Thyroid gland (tissue), 4 donors: ENCODE data around the gene KCNJ10. TPM values are rescaled to one million over a fixed set of nuclear protein-coding genes. Genes with fewer than 3 reads are reported as not detected.
A peak's percentile ranks its signal among the peaks of the same experiment; 100 is the strongest.

Experiments used
- DNase-seq, 2 donors: peaks; one replicate each; pipeline ENCODE4 v3.0.0-alpha.2; 2019
- H3K27ac ChIP-seq, 3 donors: fragments of 200-600 bp; sonication (generic); 1 replicate in 2 of 3; 2 replicates in 1 of 3; pipeline ENCODE4 v1.5.1; 2016 to 2019; ENCODE audit warnings: mild to moderate bottlenecking in 1 of 3, moderate library complexity in 1 of 3
- H3K27me3 ChIP-seq: fragments of 200-600 bp; sonication (generic); one replicate; pipeline ENCODE4 v1.5.1; 2019
- H3K36me3 ChIP-seq, 2 donors: fragments of 200-600 bp; sonication (generic); one replicate each; pipeline ENCODE4 v1.5.1; 2016 to 2019
- H3K4me1 ChIP-seq, 2 donors: fragments of 200-600 bp; sonication (generic); one replicate each; pipeline ENCODE4 v1.5.1; 2017 to 2019
- H3K4me3 ChIP-seq, 3 donors: fragments of 200-600 bp; sonication (generic); replicated peaks in 1 of 3; 1 replicate in 2 of 3; 2 replicates in 1 of 3; pipeline ENCODE4 v1.5.1; 2016; ENCODE audit warnings: mild to moderate bottlenecking in 1 of 3
- H3K9me3 ChIP-seq: fragments of 200-600 bp; sonication (generic); one replicate; pipeline ENCODE4 v1.5.1; 2017
- POLR2A ChIP-seq, 2 donors: fragments of 450-650 bp; IDR thresholded peaks; one replicate each; pipeline ENCODE4 v1.6.1; 2017; ENCODE audit warnings: antibody characterized with exemption in 2 of 2, mild to moderate bottlenecking in 2 of 2, moderate library complexity in 1 of 2
- WGBS, 2 donors: methylation state at CpG; one replicate each; pipeline ENCODE4 v1.1.5; 2017; 5-methylcytosine and 5-hydroxymethylcytosine counted together
- intact Hi-C: fragments of 100-400 bp; cut with DNase I; formaldehyde crosslinking; loops from one replicate; pipeline ENCODE4 v1.15.1; 2023
- total RNA-seq, 4 donors: library from RNA; depleted of rRNA; stranded (reverse); fragments of >200 nt; gene quantifications; one replicate each; pipeline ENCODE4 v1.2.3, GENCODE V29; 2016
- TF ChIP-seq, protein P1 (sequence below), 6 experiments: fragments of 200-600 bp in 3 of 6; fragments of 450-650 bp in 3 of 6; sonication (generic) in 3 of 6; IDR thresholded peaks; one replicate each; pipeline ENCODE4 v1.5.1; 2016 to 2019; ENCODE audit warnings: antibody characterized with exemption in 6 of 6, mild to moderate bottlenecking in 2 of 6, inconsistent platforms in 1 of 6, moderate library complexity in 1 of 6

KCNJ10 gene
- total RNA-seq, 4 donors from 2014 or later, result 0.13 to 0.45 (median 0.33) TPM; not detected in 1

DNA sequence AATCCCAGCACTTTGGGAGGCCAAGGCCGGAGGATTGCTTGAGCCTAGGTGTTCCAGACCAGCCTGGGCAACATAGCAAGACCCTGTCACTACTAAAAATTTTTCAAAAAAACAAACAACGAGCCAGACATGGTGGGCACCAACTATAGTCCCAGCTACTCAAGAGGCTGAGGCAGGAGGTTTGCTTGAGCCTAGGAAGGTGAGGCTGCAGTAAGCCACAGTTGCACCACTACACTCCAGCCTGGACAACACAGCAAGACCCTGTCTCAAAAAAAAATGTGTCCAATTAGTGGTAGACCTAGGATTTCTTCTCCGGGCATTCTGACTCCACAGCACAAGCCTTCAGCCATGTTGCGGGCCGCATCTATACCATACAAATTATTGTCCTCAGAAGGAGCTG lies 35.2 kb upstream of the KCNJ10 start:
- Histone ChIP-seq H3K9me3 (no peaks in the 10 kb centered on the region), H3K4me3 (no peak overlapping the region), H3K27ac (no peak overlapping the region), H3K27me3 (no peaks in the 10 kb centered on the region), H3K4me1 (peaks cover 15 to 33% of the 10 kb centered on the region in 2 donors), H3K36me3 (no peaks in the 10 kb centered on the region)
- no peak for DNase-seq
- intact Hi-C loops, result loop anchor here (10.0 kb wide), 1 partner anchor 150 kb away; no protein-coding TSS in a partner anchor
- no peak for TF ChIP-seq POLR2A (IDR thresholded peaks at IDR 0.05)
- TF ChIP-seq, protein P1, sequence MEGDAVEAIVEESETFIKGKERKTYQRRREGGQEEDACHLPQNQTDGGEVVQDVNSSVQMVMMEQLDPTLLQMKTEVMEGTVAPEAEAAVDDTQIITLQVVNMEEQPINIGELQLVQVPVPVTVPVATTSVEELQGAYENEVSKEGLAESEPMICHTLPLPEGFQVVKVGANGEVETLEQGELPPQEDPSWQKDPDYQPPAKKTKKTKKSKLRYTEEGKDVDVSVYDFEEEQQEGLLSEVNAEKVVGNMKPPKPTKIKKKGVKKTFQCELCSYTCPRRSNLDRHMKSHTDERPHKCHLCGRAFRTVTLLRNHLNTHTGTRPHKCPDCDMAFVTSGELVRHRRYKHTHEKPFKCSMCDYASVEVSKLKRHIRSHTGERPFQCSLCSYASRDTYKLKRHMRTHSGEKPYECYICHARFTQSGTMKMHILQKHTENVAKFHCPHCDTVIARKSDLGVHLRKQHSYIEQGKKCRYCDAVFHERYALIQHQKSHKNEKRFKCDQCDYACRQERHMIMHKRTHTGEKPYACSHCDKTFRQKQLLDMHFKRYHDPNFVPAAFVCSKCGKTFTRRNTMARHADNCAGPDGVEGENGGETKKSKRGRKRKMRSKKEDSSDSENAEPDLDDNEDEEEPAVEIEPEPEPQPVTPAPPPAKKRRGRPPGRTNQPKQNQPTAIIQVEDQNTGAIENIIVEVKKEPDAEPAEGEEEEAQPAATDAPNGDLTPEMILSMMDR (IDR thresholded peaks at IDR 0.05), result no peak
- WGBS, 2 donors, result 91 to 98% methylated on average over 5 of the region's 5 CpGs

- H3K27ac ChIP-seq, result no peak overlapping the region
- intact Hi-C loops, result loop anchor here (5.0 to 10.0 kb wide), 2 partner anchors 88 to 150 kb away; partner anchors contain the start of gene CASQ1
Measured at GRCh38 chr1:160104486-160104885, 34.5 kb upstream of the KCNJ10 start.

DNA sequence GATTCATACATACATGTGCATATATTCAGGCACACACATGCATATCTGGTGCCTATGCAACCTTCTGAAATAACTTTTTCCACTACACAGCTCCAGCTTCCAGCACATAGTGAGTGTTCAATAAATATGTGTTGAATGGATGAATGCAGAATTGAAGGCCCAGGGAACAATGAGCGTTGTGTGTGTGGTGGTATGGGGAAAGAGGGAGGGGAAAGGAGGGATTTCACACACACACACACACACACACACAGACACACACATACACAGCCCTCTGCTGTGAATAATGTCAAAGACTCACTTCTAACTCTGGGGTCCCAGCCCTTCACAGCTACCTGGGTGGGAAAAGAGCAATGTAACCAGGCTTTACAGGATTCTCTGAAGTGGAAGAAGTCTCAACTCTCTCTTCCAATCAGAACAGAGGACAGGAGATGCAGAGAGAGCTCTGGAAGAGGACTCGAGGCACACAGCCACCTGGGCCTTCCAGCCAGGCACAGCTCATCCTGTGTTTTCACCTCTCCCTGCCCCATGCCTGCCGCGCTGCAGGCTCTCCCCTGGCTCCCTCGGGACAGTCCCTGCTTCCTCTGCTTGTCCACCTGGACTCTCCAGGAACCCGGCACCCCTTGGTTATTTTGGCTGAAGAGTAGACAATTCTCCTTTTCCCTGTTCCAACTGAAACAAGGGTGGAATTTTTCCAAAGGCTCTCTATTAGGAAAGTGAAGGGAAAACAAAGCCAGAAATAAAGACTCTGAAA lies 33.9 kb upstream of the KCNJ10 start:
- peaks cover 21 to 40% of the 10 kb centered on the region in 2 donors for H3K4me1 ChIP-seq
- intact Hi-C loops, result loop anchor here (5.0 to 10.0 kb wide), 2 partner anchors 88 to 151 kb away; partner anchors contain the start of gene CASQ1

More at GRCh38 chr1:160104486-160104885, 34.5 kb upstream of the KCNJ10 start:
- Histone ChIP-seq H3K4me3 (no peak overlapping the region), H3K9me3 (no peaks in the 10 kb centered on the region), H3K4me1 (peaks cover 17 to 36% of the 10 kb centered on the region in 2 donors), H3K27me3 (no peaks in the 10 kb centered on the region), H3K36me3 (no peaks in the 10 kb centered on the region)
- no peak for TF ChIP-seq POLR2A (IDR thresholded peaks at IDR 0.05)
- TF ChIP-seq, protein P1 (IDR thresholded peaks at IDR 0.05), result no peak
- 49 to 56% methylated on average over 3 of the region's 3 CpGs for WGBS, 2 donors
- DNase-seq, result no peak

GRCh38 chr1:160101717-160102522 lies 32.0 kb upstream of the KCNJ10 start:
- Histone ChIP-seq H3K9me3 (no peaks in the 10 kb centered on the region), H3K36me3 (no peaks in the 10 kb centered on the region), H3K27me3 (no peaks in the 10 kb centered on the region), H3K27ac (peak overlapping the region; percentile 93 to 97 (median 96)), H3K4me1 (peaks cover 31 to 49% of the 10 kb centered on the region in 2 donors), H3K4me3 (no peak overlapping the region)
- TF ChIP-seq, protein P1 (IDR thresholded peaks at IDR 0.05), result no peak
- no peak for TF ChIP-seq POLR2A (IDR thresholded peaks at IDR 0.05)
- WGBS, 2 donors, result 80 to 81% methylated on average over 9 of the region's 9 CpGs
- DNase-seq, result no peak
- intact Hi-C loops, result loop anchor here (5.0 to 10.0 kb wide), 2 partner anchors 90 to 153 kb away; partner anchors contain the start of gene CASQ1

More for the DNA sequence above, 33.9 kb upstream of the KCNJ10 start:
- no peak overlapping the region for H3K4me3 ChIP-seq
- H3K9me3 ChIP-seq, result no peaks in the 10 kb centered on the region
- TF ChIP-seq, protein P1 (IDR thresholded peaks at IDR 0.05), result no peak
- TF ChIP-seq POLR2A (IDR thresholded peaks at IDR 0.05), result no peak
- no peaks in the 10 kb centered on the region for H3K27me3 ChIP-seq
- H3K27ac ChIP-seq, result no peak overlapping the region
- WGBS, 2 donors, result 32 to 46% methylated on average over 5 to 6 of the region's 6 CpGs
- DNase-seq, result peak; percentile 28 to 37
- no peaks in the 10 kb centered on the region for H3K36me3 ChIP-seq
